A549 (cell line): ENCODE results near the gene MORN4. TPM values are rescaled to one million over a fixed set of nuclear protein-coding genes. Genes with fewer than 3 reads are reported as not detected.

Experiments
- ATAC-seq, 2 experiments: fragments of 200-7000 bp in 1 of 2; fragments of >200 bp in 1 of 2; cut with Nextera tagmentation in 1 of 2; cut with Tn5 transposase in 1 of 2; 3 replicates each; pipeline versions ENCODE4 v1.8.0 to v1.9.1; 2018 to 2020; ENCODE audit warnings: mild to moderate bottlenecking in 1 of 2, moderate library complexity in 1 of 2
- CTCF ChIA-PET: fragments of 300-600 bp; sonication (Branson Sonifier 250); formaldehyde crosslinking; extraction: SDS; loops from one replicate; lab custom pipeline; 2021; ENCODE audit warnings: antibody characterized with exemption, inconsistent platforms; lab: Yijun Ruan, JAX
- POLR2A ChIA-PET: fragments of 350-600 bp; formaldehyde crosslinking; extraction: SDS; loops from one replicate; lab custom pipeline; 2021; ENCODE audit warnings: antibody characterized with exemption, inconsistent platforms; lab: Yijun Ruan, JAX
- DNase-seq, 2 experiments: peaks; one replicate each; pipeline versions ENCODE4 v3.0.0 to v3.0.0-alpha.2; 2011 to 2016; ENCODE audit warnings: low read depth in 1 of 2, low spot score in 1 of 2
- FAIRE-seq: peaks from 2 replicates; lab custom pipeline; 2011; peaks lifted over from hg19 to GRCh38; lab: Jason Lieb, UNC
- H3K27ac ChIP-seq, 2 experiments: fragments of >200 bp; sonication (Bioruptor Twin); formaldehyde crosslinking; 3 replicates each; pipeline ENCODE4 v1.5.1; 2016 to 2017
- H3K4me1 ChIP-seq: fragments of >200 bp; sonication (Bioruptor Twin); formaldehyde crosslinking; 3 replicates; pipeline ENCODE4 v1.6.1; 2016
- H3K4me2 ChIP-seq: fragments of >200 bp; sonication (Bioruptor Twin); formaldehyde crosslinking; 3 replicates; pipeline ENCODE4 v1.6.1; 2016
- H3K4me3 ChIP-seq: fragments of >200 bp; sonication (Bioruptor Twin); formaldehyde crosslinking; 3 replicates; pipeline ENCODE4 v1.5.1; 2016
- H3K9me3 ChIP-seq: fragments of >200 bp; sonication (Bioruptor Twin); formaldehyde crosslinking; 3 replicates; pipeline ENCODE4 v1.6.1; 2016
- ATOH8 ChIP-seq: fragments of 250-450 bp; sonication (Bioruptor Pico); IDR thresholded peaks from 2 replicates; pipeline ENCODE4 v1.5.0; 2020; ENCODE audit warnings: low read depth, mild to moderate bottlenecking, moderate library complexity
- BHLHE40 ChIP-seq: IDR thresholded peaks from 2 replicates; pipeline ENCODE4 v1.6.1; 2012; ENCODE audit warnings: low read depth, low read length, inconsistent platforms
- CTCF ChIP-seq: fragments of >200 bp; sonication (Bioruptor Twin); formaldehyde crosslinking; IDR thresholded peaks from 3 replicates; pipeline ENCODE4 v1.5.1; 2016
- EHF ChIP-seq: fragments of 250-450 bp; sonication (Bioruptor Pico); IDR thresholded peaks from 2 replicates; pipeline ENCODE4 v1.5.0; 2020; ENCODE audit warnings: mild to moderate bottlenecking
- EHMT2 ChIP-seq: fragments of 200-600 bp; sonication (generic); IDR thresholded peaks from 2 replicates; pipeline ENCODE4 v1.6.1; 2016; ENCODE audit warnings: antibody characterized with exemption, low read depth, mild to moderate bottlenecking, moderate library complexity
- ELK1 ChIP-seq: fragments of 150-350 bp; IDR thresholded peaks from 2 replicates; pipeline ENCODE4 v1.6.1; 2014; ENCODE audit warnings: low read depth, mild to moderate bottlenecking, low read length
- FOSB ChIP-seq: fragments of 250-450 bp; sonication (Bioruptor Pico); IDR thresholded peaks from 2 replicates; pipeline ENCODE4 v1.5.0; 2020; ENCODE audit warnings: mild to moderate bottlenecking, moderate library complexity
- FOXS1 ChIP-seq: fragments of 250-450 bp; sonication (Bioruptor Pico); IDR thresholded peaks from 2 replicates; pipeline ENCODE4 v1.5.0; 2020; ENCODE audit warnings: mild to moderate bottlenecking, moderate library complexity
- HDAC2 ChIP-seq: fragments of 200-600 bp; sonication (generic); IDR thresholded peaks from 2 replicates; pipeline ENCODE4 v1.6.1; 2016
- HES2 ChIP-seq: fragments of >200 bp; sonication (Bioruptor Twin); formaldehyde crosslinking; IDR thresholded peaks from 2 replicates; pipeline ENCODE4 v1.6.1; 2016
- HEYL ChIP-seq: fragments of 250-450 bp; sonication (Bioruptor Pico); IDR thresholded peaks from 2 replicates; pipeline ENCODE4 v1.8.0; 2021; ENCODE audit warnings: mild to moderate bottlenecking, moderate library complexity
- HMGXB4 ChIP-seq: fragments of 250-450 bp; sonication (Bioruptor Pico); IDR thresholded peaks from 2 replicates; pipeline ENCODE4 v1.5.0; 2021; ENCODE audit warnings: mild to moderate bottlenecking, moderate library complexity, borderline replicate concordance
- HOXA7 ChIP-seq: fragments of 250-450 bp; sonication (Bioruptor Pico); IDR thresholded peaks from 2 replicates; pipeline ENCODE4 v1.5.0; 2020; ENCODE audit warnings: mild to moderate bottlenecking, moderate library complexity
- HOXB5 ChIP-seq: fragments of 250-450 bp; sonication (Bioruptor Pico); IDR thresholded peaks from 2 replicates; pipeline ENCODE4 v1.5.0; 2020; ENCODE audit warnings: mild to moderate bottlenecking, moderate library complexity
- KDM1A ChIP-seq: fragments of 200-600 bp; sonication (generic); IDR thresholded peaks from 2 replicates; pipeline ENCODE4 v1.6.1; 2016; ENCODE audit warnings: low read depth, mild to moderate bottlenecking
- KDM5A ChIP-seq: fragments of 200-600 bp; sonication (generic); IDR thresholded peaks from 2 replicates; pipeline ENCODE4 v1.6.1; 2016; ENCODE audit warnings: antibody characterized with exemption, mild to moderate bottlenecking
- MAFK ChIP-seq: fragments of 450-650 bp; IDR thresholded peaks from 2 replicates; pipeline ENCODE4 v1.6.1; 2014; ENCODE audit not compliant: partially characterized antibody
- MAZ ChIP-seq: fragments of 150-350 bp; IDR thresholded peaks from 2 replicates; pipeline ENCODE4 v1.6.1; 2014; ENCODE audit warnings: antibody characterized with exemption, low read depth, low read length, borderline replicate concordance
- MYC ChIP-seq: IDR thresholded peaks from 2 replicates; pipeline ENCODE4 v1.6.1; 2012; ENCODE audit warnings: mild to moderate bottlenecking, inconsistent platforms, low read length, improper control_type of control experiment, borderline replicate concordance
- NFE2L2 ChIP-seq: fragments of 150-350 bp; conservative IDR thresholded peaks from 2 replicates; pipeline ENCODE4 v1.6.1; 2014; ENCODE audit warnings: low read length
- NPAS2 ChIP-seq: fragments of 250-450 bp; sonication (Bioruptor Pico); IDR thresholded peaks from 2 replicates; pipeline ENCODE4 v1.8.0; 2022; ENCODE audit warnings: mild to moderate bottlenecking, moderate library complexity, borderline replicate concordance
- PHF8 ChIP-seq: fragments of 200-600 bp; sonication (generic); IDR thresholded peaks from 2 replicates; pipeline ENCODE4 v1.6.1; 2016; ENCODE audit warnings: low read depth, mild to moderate bottlenecking, antibody characterized with exemption, moderate library complexity, borderline replicate concordance
- POLR2AphosphoS2 ChIP-seq: conservative IDR thresholded peaks from 2 replicates; pipeline ENCODE4 v1.6.1; 2012; ENCODE audit warnings: low read length, improper control_type of control experiment, inconsistent platforms
- RAD21 ChIP-seq, 2 experiments: fragments of >200 bp in 1 of 2; sonication (Bioruptor Twin) in 1 of 2; formaldehyde crosslinking in 1 of 2; IDR thresholded peaks in 1 of 2; conservative IDR thresholded peaks in 1 of 2; 2 replicates in 1 of 2; 3 replicates in 1 of 2; pipeline ENCODE4 v1.6.1; 2012 to 2018; ENCODE audit warnings: inconsistent platforms in 1 of 2
- RFX5 ChIP-seq: fragments of 450-650 bp; IDR thresholded peaks from 2 replicates; pipeline ENCODE4 v1.7.1; 2014; ENCODE audit warnings: antibody characterized with exemption, mild to moderate bottlenecking, moderate library complexity
- SMC3 ChIP-seq: fragments of >200 bp; sonication (Bioruptor Twin); formaldehyde crosslinking; IDR thresholded peaks from 3 replicates; pipeline ENCODE4 v1.6.1; 2018; ENCODE audit warnings: inconsistent platforms
- TFCP2L1 ChIP-seq: fragments of 250-450 bp; sonication (Bioruptor Pico); IDR thresholded peaks from 2 replicates; pipeline ENCODE4 v1.5.0; 2021; ENCODE audit warnings: mild to moderate bottlenecking
- TP53 ChIP-seq: fragments of 250-450 bp; sonication (Bioruptor Pico); IDR thresholded peaks from 2 replicates; pipeline ENCODE4 v1.5.0; 2021; ENCODE audit warnings: mild to moderate bottlenecking, moderate library complexity
- ZC3H11A ChIP-seq: fragments of 450-650 bp; IDR thresholded peaks from 2 replicates; pipeline ENCODE4 v1.6.1; 2014; ENCODE audit warnings: antibody characterized with exemption, mild to moderate bottlenecking
- ZFP36 ChIP-seq: fragments of 450-650 bp; IDR thresholded peaks from 2 replicates; pipeline ENCODE4 v1.6.1; 2014; ENCODE audit warnings: borderline replicate concordance; ENCODE audit not compliant: partially characterized antibody
- ZNF302 ChIP-seq: fragments of 250-450 bp; sonication (Bioruptor Pico); IDR thresholded peaks from 2 replicates; pipeline ENCODE4 v1.9.0; 2021; ENCODE audit warnings: inconsistent platforms, mild to moderate bottlenecking, moderate library complexity
- WGBS: methylation state at CpG from one replicate; pipeline ENCODE4 v1.1.6; 2017; ENCODE audit errors: missing lambda C conversion rate; 5-methylcytosine and 5-hydroxymethylcytosine counted together
- polyA plus RNA-seq, 4 experiments: library from polyadenylated mRNA; depleted of rRNA in 3 of 4; stranded (reverse); fragments of >200 nt; fragmentation: RNase III in 1 of 4; extraction: RNeasy Plus Mini Kit Qiagen cat#74134 plus additional on column Dnase treatment in 1 of 4; gene quantifications; 2 replicates in 3 of 4; 3 replicates in 1 of 4; pipeline ENCODE4 v1.2.3, GENCODE V29; 2011 to 2017

Gene MORN4
- polyA plus RNA-seq, 2 of the 4 experiments (the other 2 are of a cell fraction) = 8.9 to 13.8 TPM

- no peak overlapping the region for H3K4me2 ChIP-seq
- peak overlapping the region in 1 of 2 experiments; percentile 32; a peak in 1 of 6 replicates for H3K27ac ChIP-seq
- CTCF ChIA-PET = interaction anchor here (0.6 to 39.7 kb wide), 5 partner anchors 9 to 109 kb away, joined by 3 to 1048 read pairs (median 3); partner anchors contain the start of genes ANKRD2, C10orf62 and HOGA1
- POLR2A ChIA-PET = no interaction called here
- ATAC-seq (no peak), DNase-seq (no peak), FAIRE-seq (no peak)
- TF ChIP-seq ZFP36 = no peak
- TF ChIP-seq MAFK = no peak
- no peak for TF ChIP-seq MYC
- no peak for TF ChIP-seq HES2
- TF ChIP-seq KDM5A = no peak
- TF ChIP-seq NPAS2 = no peak
- TF ChIP-seq MAZ = no peak
- TF ChIP-seq ELK1 = no peak
- TF ChIP-seq HEYL = no peak
- no peak for TF ChIP-seq HOXA7 (CRISPR knock-in tag)
- no peak for TF ChIP-seq POLR2AphosphoS2
- TF ChIP-seq RFX5 = no peak
- TF ChIP-seq KDM1A = no peak
- no peak for TF ChIP-seq RAD21 (conservative IDR thresholded peaks at IDR 0.05 in 1 of 2, IDR thresholded peaks at IDR 0.05 in 1 of 2)
- TF ChIP-seq ZC3H11A = no peak
- TF ChIP-seq TP53 (CRISPR knock-in tag) = no peak
- TF ChIP-seq TFCP2L1 (CRISPR knock-in tag) = no peak
- TF ChIP-seq, all 56 proteins: peak for 0
- 62% methylated on average over 5 of the region's 5 CpGs for WGBS
- Histone ChIP-seq H3K4me1 (peaks cover 10% of the 10 kb centered on the region), H3K9me3 (no peaks in the 10 kb centered on the region), H3K4me3 (no peak overlapping the region)
These were observed 42.4 kb downstream of the MORN4 start for GRCh38 chr10:97590748-97591495.

GRCh38 chr10:97590082-97590747 is 43.1 kb downstream of the MORN4 start:
- 85% methylated on average over 15 of the region's 15 CpGs for WGBS
- H3K4me3 ChIP-seq = no peak overlapping the region
- H3K4me2 ChIP-seq = no peak overlapping the region
- DNase-seq (no peak), ATAC-seq (no peak), FAIRE-seq (no peak)
- ChIA-PET POLR2A (no interaction called here), CTCF (interaction anchor here (1.0 to 39.7 kb wide), 4 partner anchors 9 to 133 kb away, joined by 3 to 1048 read pairs (median 526); partner anchors contain the start of genes ANKRD2, C10orf62 and HOGA1)
- peaks cover 7% of the 10 kb centered on the region; the same call in 2 of the 3 replicates for H3K4me1 ChIP-seq
- H3K27ac ChIP-seq = peak overlapping the region in 1 of 2 experiments; percentile 32; a peak in 1 of 6 replicates
- H3K9me3 ChIP-seq = no peaks in the 10 kb centered on the region
- TF ChIP-seq RFX5 (no peak), MAZ (no peak), PHF8 (no peak), HOXA7 (CRISPR knock-in tag) (no peak), ATOH8 (no peak), ZNF302 (no peak), EHMT2 (no peak), FOSB (CRISPR knock-in tag) (no peak), HMGXB4 (CRISPR knock-in tag) (no peak), SMC3 (no peak), NFE2L2 (no peak), TFCP2L1 (CRISPR knock-in tag) (no peak), EHF (CRISPR knock-in tag) (no peak), BHLHE40 (no peak), FOXS1 (CRISPR knock-in tag) (no peak), HOXB5 (CRISPR knock-in tag) (no peak), TP53 (CRISPR knock-in tag) (no peak), CTCF (no peak), HDAC2 (no peak)
